Pancreas (tissue), 10 donors: ENCODE data around the gene CDR2L. TPM values are rescaled to one million over a fixed set of nuclear protein-coding genes. Genes with fewer than 3 reads are reported as not detected.
"Not testable (repeated sequence)": the region's sequence is repeated elsewhere in the genome, so short reads cannot be mapped to it uniquely, and the experiment has no call there.

Experiments used
- ATAC-seq, 4 donors: fragments of 200-7000 bp; cut with Tn5 transposase; one replicate each; pipeline versions ENCODE4 v1.8.0 to v1.9.1; 2020; ENCODE audit warnings: mild to moderate bottlenecking in 4 of 4, moderate library complexity in 4 of 4
- DNase-seq, 6 donors: peaks; one replicate each; pipeline ENCODE4 v3.0.0-alpha.2; 2020
- FAIRE-seq: peaks from 2 replicates; lab custom pipeline; 2012; peaks lifted over from hg19 to GRCh38; lab: Jason Lieb, UNC
- H3K27ac ChIP-seq, 4 donors: fragments of 200-600 bp; sonication (generic); 1 replicate in 3 of 4; 2 replicates in 1 of 4; pipeline versions ENCODE4 v1.5.0 to v1.8.0; 2020
- H3K27me3 ChIP-seq, 4 donors: fragments of 200-600 bp; one replicate each; pipeline ENCODE4 v1.8.0; 2021
- H3K36me3 ChIP-seq, 3 donors: fragments of 200-600 bp; sonication (generic) in 1 of 3; one replicate each; pipeline versions ENCODE4 v1.5.0 to v1.8.0; 2020 to 2021
- H3K4me1 ChIP-seq, 3 donors: fragments of 200-600 bp; one replicate each; pipeline ENCODE4 v1.8.0; 2021
- H3K4me3 ChIP-seq, 4 donors: fragments of 200-600 bp; sonication (generic) in 2 of 4; one replicate each; pipeline versions ENCODE4 v1.5.0 to v1.8.0; 2020 to 2021
- H3K9me3 ChIP-seq, 4 donors: fragments of 200-600 bp; one replicate each; pipeline ENCODE4 v1.8.0; 2021
- CTCF ChIP-seq, 4 donors: fragments of 200-600 bp; sonication (generic) in 3 of 4; IDR thresholded peaks; one replicate each; pipeline versions ENCODE4 v1.5.0 to v1.8.0; 2021; ENCODE audit warnings: antibody characterized with exemption in 4 of 4
- whole genome bisulfite sequencing, 2 donors: extraction: QIAGEN DNeasy Blood & Tissue Kit; methylation state at CpG; one replicate each; pipeline ENCODE4 v1.1.7; 2013; 5-methylcytosine and 5-hydroxymethylcytosine counted together
- intact Hi-C, 3 donors: fragments of 100-400 bp; cut with DNase I; formaldehyde crosslinking; loops; one replicate each; pipeline versions ENCODE4 v1.11.1 to v1.14.2; 2022
- polyA plus RNA-seq, 2 donors: library from polyadenylated mRNA; stranded (reverse); fragments of 200-250 nt; gene quantifications; one replicate each; pipeline ENCODE4 v1.2.3, GENCODE V29; 2013
- total RNA-seq, 6 donors: library from RNA; stranded (reverse); fragmentation: NEBNext Ultra II Directional in 4 of 6; extraction: Animal tissue kit (Norgen Biotek cat#: 25700) in 4 of 6; gene quantifications; one replicate each; pipeline versions ENCODE4 v1.2.1 to v1.2.4, GENCODE V29; 2021 to 2023
- donor health status: healthy with polysubstance abuse.
- donor health status: DM: no; HTN: no; CAD: no; lungs with moderate emphysema.
- donor health status: DM: no; HTN: no; CAD: no.
- donor health status: control.
- donor health status: control.
- donor health status: Bipolar disorder and iron deficiency.
- donor health status: DM: yes; HTN: yes; CAD: no.
- donor health status: DM: no; HTN: no; CAD: no.
- donor health status: DM: no; HTN: no; CAD: no.
- donor health status: DM: yes; HTN: yes; CAD: no.

CDR2L gene
- total and polyA plus RNA-seq, 8 donors: 2.3 to 11.2 (median 4.1) TPM

GRCh38 chr17:74964988-74965622 lies 22.3 kb upstream of the CDR2L start:
- Histone ChIP-seq H3K27ac (no peak overlapping the region), H3K9me3 (no peaks in the 10 kb centered on the region), H3K4me1 (peaks cover 11 to 26% (median 18%) of the 10 kb centered on the region in 3 donors), H3K36me3 (peaks cover 0 to 28% (median 13%) of the 10 kb centered on the region in 3 donors), H3K27me3 (no peaks in the 10 kb centered on the region), H3K4me3 (no peak overlapping the region)
- no peak for TF ChIP-seq CTCF (IDR thresholded peaks at IDR 0.05)
- FAIRE-seq (no peak), ATAC-seq (no peak), DNase-seq (peak in 1 of 6 donors; percentile 58)
- intact Hi-C loops: loop anchor here in 1 of 3 donors (10.0 kb wide), 1 partner anchor 50 kb away; the partner anchor contains the start of gene MRPL58
- 63 to 65% methylated on average over 14 of the region's 14 CpGs for WGBS, 2 donors

- Histone ChIP-seq H3K4me1 (peaks cover 11 to 29% (median 20%) of the 10 kb centered on the region in 3 donors), H3K36me3 (no peaks in the 10 kb centered on the region), H3K9me3 (no peaks in the 10 kb centered on the region), H3K27ac (peak overlapping the region; percentile 12 to 71 (median 45)), H3K27me3 (no peaks in the 10 kb centered on the region), H3K4me3 (peak overlapping the region in 1 of 4 donors; percentile 2)
- FAIRE-seq (no peak), ATAC-seq (peak; percentile 19 to 45 (median 32)), DNase-seq (peak in 5 of 6 donors; percentile 73 to 85 (median 76))
- intact Hi-C loops: loop anchor here in 1 of 3 donors (10.0 kb wide), 1 partner anchor 46 kb away; the partner anchor contains the start of gene MRPL58
- no peak for TF ChIP-seq CTCF (IDR thresholded peaks at IDR 0.05)
- WGBS, 2 donors: 20 to 22% methylated on average over 5 of the region's 5 CpGs
Observed at GRCh38 chr17:74968361-74968780, 19.1 kb upstream of the CDR2L start.

- H3K4me3 ChIP-seq, DNase-seq, FAIRE-seq, H3K27me3 ChIP-seq, H3K36me3 ChIP-seq, ATAC-seq, H3K9me3 ChIP-seq: not testable (repeated sequence)
- intact Hi-C loops: loop anchor here in 1 of 3 donors (10.0 kb wide), 1 partner anchor 45 kb away; the partner anchor contains the start of gene MRPL58
- WGBS, 2 donors: 73 to 83% methylated on average over 5 of the region's 5 CpGs
- Histone ChIP-seq H3K27ac (peak overlapping the region in 2 of 4 donors; percentile 6 to 12), H3K4me1 (peaks cover 11 to 29% (median 20%) of the 10 kb centered on the region in 3 donors)
Observed at GRCh38 chr17:74969501-74969900, 17.9 kb upstream of the CDR2L start.

- Histone ChIP-seq H3K4me1 (peaks cover 11 to 28% (median 20%) of the 10 kb centered on the region in 3 donors), H3K27ac (peak overlapping the region in 1 of 4 donors; percentile 85), H3K4me3 (peak overlapping the region in 3 of 4 donors; percentile 81 to 95 (median 90)), H3K36me3 (no peaks in the 10 kb centered on the region), H3K9me3 (no peaks in the 10 kb centered on the region), H3K27me3 (no peaks in the 10 kb centered on the region)
- FAIRE-seq (no peak), DNase-seq (no peak), ATAC-seq (no peak)
- intact Hi-C loops: no loop called here
- no peak for TF ChIP-seq CTCF (IDR thresholded peaks at IDR 0.05)
- WGBS, 2 donors: 50 to 52% methylated on average over 3 of the region's 3 CpGs
Observed at GRCh38 chr17:74970395-74970794, 17.0 kb upstream of the CDR2L start.

- no peak for FAIRE-seq
- H3K36me3 ChIP-seq: no peaks in the 10 kb centered on the region
- WGBS, 2 donors: 13 to 17% methylated on average over 8 of the region's 8 CpGs
- TF ChIP-seq CTCF (IDR thresholded peaks at IDR 0.05): no peak
- ATAC-seq: peak in 1 of 4 donors; percentile 2
- peak overlapping the region; percentile 81 to 95 (median 90) for H3K4me3 ChIP-seq
- H3K27me3 ChIP-seq: no peaks in the 10 kb centered on the region
- H3K27ac ChIP-seq: peak overlapping the region; percentile 74 to 85 (median 79)
- H3K9me3 ChIP-seq: no peaks in the 10 kb centered on the region
- intact Hi-C loops: no loop called here
- H3K4me1 ChIP-seq: peaks cover 11 to 25% (median 20%) of the 10 kb centered on the region in 3 donors
- peak in 2 of 6 donors; percentile 23 to 45 for DNase-seq
Observed at GRCh38 chr17:74971069-74971841, 16.2 kb upstream of the CDR2L start.
